ENCODE data around the gene NYAP1.
"Not testable (repeated sequence)": the region's sequence is repeated elsewhere in the genome, so short reads cannot be mapped to it uniquely, and the experiment has no call there.

The NYAP1 gene

GRCh38 chr7:100536695-100537094 lies 53.0 kb downstream of the NYAP1 start:
- H2BK15ac ChIP-seq (replicated peaks; ENCODE audit: low read depth); H3K79me1 ChIP-seq (ENCODE audit: low read length); H2BK120ac ChIP-seq (ENCODE audit: low read depth, low read length); H3K27ac ChIP-seq (ENCODE audit: low read depth, low read length); H3K56ac ChIP-seq (ENCODE audit: low read length); H2AK5ac ChIP-seq (ENCODE audit: low read length); H3K18ac ChIP-seq (ENCODE audit: low read length); DNase-seq; H3K79me2 ChIP-seq (ENCODE audit: control insufficient read depth, insufficient read depth, low read length); H4K5ac ChIP-seq (ENCODE audit: low read length); H3K23ac ChIP-seq (ENCODE audit: low read length); H3K4me2 ChIP-seq (ENCODE audit: low read length); H3K4me1 ChIP-seq (ENCODE audit: control insufficient read depth, low read depth, low read length); H3K4ac ChIP-seq (ENCODE audit: low read depth, low read length); H3K4me3 ChIP-seq (ENCODE audit: low read length); H3K27me3 ChIP-seq (ENCODE audit: insufficient read depth, low read length, poor library complexity); H2BK5ac ChIP-seq (ENCODE audit: low read length); H3K9ac ChIP-seq (ENCODE audit: low read length); H3K36me3 ChIP-seq (ENCODE audit: control insufficient read depth, insufficient read depth, low read length); H4K8ac ChIP-seq (ENCODE audit: low read depth, low read length): not testable (repeated sequence)
- WGBS (ENCODE audit: extremely low coverage, insufficient coverage, low lambda C conversion rate): no CpG with 5 or more reads among the region's 2 CpGs

DNA sequence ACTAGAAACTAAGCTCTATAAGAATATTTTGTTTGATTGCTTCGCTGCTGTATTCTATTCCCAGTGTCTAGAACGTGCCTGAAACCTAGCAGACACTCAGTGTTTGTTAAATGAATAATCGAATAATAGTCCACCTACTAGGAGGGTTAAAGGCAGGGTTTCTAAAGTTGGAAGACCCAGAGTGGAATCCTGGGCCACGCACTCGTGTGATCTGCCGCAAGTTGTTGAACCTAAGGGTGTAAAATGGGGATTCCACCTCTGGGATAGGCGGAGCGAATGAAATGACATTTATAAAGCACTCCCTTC lies 54.6 kb downstream of the NYAP1 start:
- H3K79me1 ChIP-seq (ENCODE audit: low read length): peaks cover 4% of the 10 kb centered on the region
- H3K9ac ChIP-seq (ENCODE audit: low read length): peak overlapping the region; percentile 54
- peak overlapping the region; percentile 69 for H3K56ac ChIP-seq (ENCODE audit: low read length)
- H3K79me2 ChIP-seq (ENCODE audit: control insufficient read depth, insufficient read depth, low read length): no peaks in the 10 kb centered on the region
- H3K4ac ChIP-seq (ENCODE audit: low read depth, low read length): no peak overlapping the region
- H4K5ac ChIP-seq (ENCODE audit: low read length): no peak overlapping the region
- H3K27ac ChIP-seq (ENCODE audit: low read depth, low read length): no peak overlapping the region
- peak overlapping the region; percentile 40 for H3K4me3 ChIP-seq (ENCODE audit: low read length)
- peak overlapping the region; percentile 96 for H3K4me2 ChIP-seq (ENCODE audit: low read length)
- H2BK15ac ChIP-seq (replicated peaks; ENCODE audit: low read depth): no peak overlapping the region
- no peak overlapping the region for H2AK5ac ChIP-seq (ENCODE audit: low read length)
- no peak for DNase-seq
- no peaks in the 10 kb centered on the region for H3K27me3 ChIP-seq (ENCODE audit: insufficient read depth, low read length, poor library complexity)
- no peaks in the 10 kb centered on the region for H3K36me3 ChIP-seq (ENCODE audit: control insufficient read depth, insufficient read depth, low read length)
- H3K18ac ChIP-seq (ENCODE audit: low read length): no peak overlapping the region
- no peak overlapping the region for H2BK120ac ChIP-seq (ENCODE audit: low read depth, low read length)
- no peak overlapping the region for H2BK5ac ChIP-seq (ENCODE audit: low read length)
- H4K8ac ChIP-seq (ENCODE audit: low read depth, low read length): no peak overlapping the region
- no CpG with 5 or more reads among the region's 8 CpGs for WGBS (ENCODE audit: extremely low coverage, insufficient coverage, low lambda C conversion rate)
- H3K4me1 ChIP-seq (ENCODE audit: control insufficient read depth, low read depth, low read length): peaks cover 7% of the 10 kb centered on the region
- no peak overlapping the region for H3K23ac ChIP-seq (ENCODE audit: low read length)

GRCh38 chr7:100538654-100539435 lies 55.1 kb downstream of the NYAP1 start, which contains the start of gene AGFG2:
Gene AGFG2 (plus strand): TSS chr7:100539203. CDS start chr7:100539347, 144 bp downstream.
- Histone ChIP-seq H3K56ac (ENCODE audit: low read length) (peak within 1 kb of the TSS; percentile 80), H3K27ac (ENCODE audit: low read depth, low read length) (no peak within 1 kb of the TSS), H3K79me1 (ENCODE audit: low read length) (peaks cover 4% of the 10 kb centered on the region), H3K4me3 (ENCODE audit: low read length) (peak within 1 kb of the TSS; percentile 58), H3K4me1 (ENCODE audit: control insufficient read depth, low read depth, low read length) (peaks cover 11% of the 10 kb centered on the region), H4K5ac (ENCODE audit: low read length) (no peak within 1 kb of the TSS), H3K9ac (ENCODE audit: low read length) (peak within 1 kb of the TSS; percentile 70), H3K27me3 (ENCODE audit: insufficient read depth, low read length, poor library complexity) (no peaks in the 10 kb centered on the region), H2BK15ac (replicated peaks; ENCODE audit: low read depth) (no peak within 1 kb of the TSS), H3K79me2 (ENCODE audit: control insufficient read depth, insufficient read depth, low read length) (no peaks in the 10 kb centered on the region), H3K18ac (ENCODE audit: low read length) (no peak within 1 kb of the TSS), H3K4ac (ENCODE audit: low read depth, low read length) (no peak within 1 kb of the TSS), H4K8ac (ENCODE audit: low read depth, low read length) (no peak within 1 kb of the TSS), H3K4me2 (ENCODE audit: low read length) (peak within 1 kb of the TSS; percentile 96), H2AK5ac (ENCODE audit: low read length) (no peak within 1 kb of the TSS), H3K23ac (ENCODE audit: low read length) (no peak within 1 kb of the TSS), H2BK5ac (ENCODE audit: low read length) (no peak within 1 kb of the TSS), H3K36me3 (ENCODE audit: control insufficient read depth, insufficient read depth, low read length) (no peaks in the 10 kb centered on the region), H2BK120ac (ENCODE audit: low read depth, low read length) (no peak within 1 kb of the TSS)
- no CpG with 5 or more reads among the region's 60 CpGs for WGBS (ENCODE audit: extremely low coverage, insufficient coverage, low lambda C conversion rate)
- peak; percentile 100 for DNase-seq

DNA sequence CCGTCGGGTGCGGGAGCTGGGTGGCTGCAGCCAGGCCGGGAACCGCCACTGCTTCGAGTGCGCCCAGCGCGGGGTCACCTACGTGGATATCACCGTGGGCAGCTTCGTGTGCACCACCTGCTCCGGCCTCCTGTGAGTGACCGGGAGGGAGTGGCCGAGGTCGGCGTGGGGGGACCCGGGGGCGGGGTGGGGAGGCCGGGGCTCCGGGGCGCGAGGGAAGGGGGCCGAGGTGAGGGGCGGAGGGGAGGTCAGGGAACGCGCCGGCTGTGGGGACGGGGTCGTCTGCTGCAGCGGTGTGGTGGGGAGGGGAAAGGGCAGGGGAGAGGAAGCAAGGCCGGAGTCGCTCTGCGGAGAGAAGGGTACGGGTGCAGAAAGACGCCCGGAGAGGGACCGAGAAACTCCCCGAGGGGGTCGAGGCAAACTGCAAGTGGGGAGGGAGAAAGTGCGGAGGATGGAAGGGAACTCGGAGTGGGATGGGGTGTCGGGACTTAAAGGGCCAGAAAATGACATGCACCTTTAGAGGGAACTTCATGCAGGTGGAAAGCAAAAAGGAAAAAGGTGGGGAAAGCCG lies 55.8 kb downstream of the NYAP1 start:
- no peak overlapping the region for H3K18ac ChIP-seq (ENCODE audit: low read length)

GRCh38 chr7:100540073-100540723 lies 56.5 kb downstream of the NYAP1 start:
- Histone ChIP-seq H2AK5ac (ENCODE audit: low read length) (no peak overlapping the region), H3K9ac (ENCODE audit: low read length) (peak overlapping the region; percentile 68), H2BK5ac (ENCODE audit: low read length) (no peak overlapping the region), H3K4me2 (ENCODE audit: low read length) (peak overlapping the region; percentile 89), H4K5ac (ENCODE audit: low read length) (no peak overlapping the region), H2BK120ac (ENCODE audit: low read depth, low read length) (no peak overlapping the region), H3K18ac (ENCODE audit: low read length) (no peak overlapping the region), H3K27ac (ENCODE audit: low read depth, low read length) (no peak overlapping the region), H3K27me3 (ENCODE audit: insufficient read depth, low read length, poor library complexity) (no peaks in the 10 kb centered on the region), H3K79me2 (ENCODE audit: control insufficient read depth, insufficient read depth, low read length) (no peaks in the 10 kb centered on the region), H4K8ac (ENCODE audit: low read depth, low read length) (no peak overlapping the region), H3K36me3 (ENCODE audit: control insufficient read depth, insufficient read depth, low read length) (no peaks in the 10 kb centered on the region), H3K4me3 (ENCODE audit: low read length) (peak overlapping the region; percentile 56), H3K4ac (ENCODE audit: low read depth, low read length) (no peak overlapping the region), H3K4me1 (ENCODE audit: control insufficient read depth, low read depth, low read length) (peaks cover 20% of the 10 kb centered on the region), H2BK15ac (replicated peaks; ENCODE audit: low read depth) (no peak overlapping the region), H3K23ac (ENCODE audit: low read length) (no peak overlapping the region), H3K56ac (ENCODE audit: low read length) (peak overlapping the region; percentile 75), H3K79me1 (ENCODE audit: low read length) (peaks cover 4% of the 10 kb centered on the region)
- no CpG with 5 or more reads among the region's 6 CpGs for WGBS (ENCODE audit: extremely low coverage, insufficient coverage, low lambda C conversion rate)
- no peak for DNase-seq

More for the DNA sequence above, 55.8 kb downstream of the NYAP1 start:
- Histone ChIP-seq H2AK5ac (ENCODE audit: low read length) (no peak overlapping the region), H3K4ac (ENCODE audit: low read depth, low read length) (no peak overlapping the region), H3K23ac (ENCODE audit: low read length) (no peak overlapping the region), H3K27ac (ENCODE audit: low read depth, low read length) (no peak overlapping the region), H4K5ac (ENCODE audit: low read length) (no peak overlapping the region), H2BK120ac (ENCODE audit: low read depth, low read length) (no peak overlapping the region), H3K4me2 (ENCODE audit: low read length) (peak overlapping the region; percentile 89), H3K4me3 (ENCODE audit: low read length) (peak overlapping the region; percentile 58), H2BK5ac (ENCODE audit: low read length) (no peak overlapping the region), H3K79me1 (ENCODE audit: low read length) (peaks cover 4% of the 10 kb centered on the region), H3K79me2 (ENCODE audit: control insufficient read depth, insufficient read depth, low read length) (no peaks in the 10 kb centered on the region), H3K56ac (ENCODE audit: low read length) (peak overlapping the region; percentile 80), H3K9ac (ENCODE audit: low read length) (peak overlapping the region; percentile 70), H3K27me3 (ENCODE audit: insufficient read depth, low read length, poor library complexity) (no peaks in the 10 kb centered on the region), H2BK15ac (replicated peaks; ENCODE audit: low read depth) (no peak overlapping the region), H3K36me3 (ENCODE audit: control insufficient read depth, insufficient read depth, low read length) (no peaks in the 10 kb centered on the region), H3K4me1 (ENCODE audit: control insufficient read depth, low read depth, low read length) (peaks cover 17% of the 10 kb centered on the region), H4K8ac (ENCODE audit: low read depth, low read length) (no peak overlapping the region)
- DNase-seq: no peak
- no CpG with 5 or more reads among the region's 44 CpGs for WGBS (ENCODE audit: extremely low coverage, insufficient coverage, low lambda C conversion rate)

All from mesendoderm (in vitro differentiated cells).